ENCODE results near the gene DAB1. TPM values are rescaled to one million over a fixed set of nuclear protein-coding genes. Genes with fewer than 3 reads are reported as not detected.

Gene DAB1
- total and polyA plus RNA-seq, 2 of the 8 experiments (the other 6 are each of a cell fraction or from before 2014, with no cell fraction given) = 4.4 to 11.8 TPM

GRCh38 chr1:57222801-57223200 lies 201.1 kb downstream of the DAB1 start:
- DNase-seq (ENCODE audit: low read depth in 1 of 2, low spot score in 2 of 2) = no peak
- Histone ChIP-seq H3K4me1 (replicated peaks in 1 of 4; ENCODE audit: control insufficient read depth in 3 of 4, insufficient read depth in 4 of 4, low read length in 3 of 4) (peaks cover 0 to 3% (median 0%) of the 10 kb centered on the region in 4 experiments; a peak in 2 of 7 replicates), H2BK20ac (ENCODE audit: low read length) (no peak overlapping the region), H3K27me3 (replicated peaks in 1 of 4; ENCODE audit: control insufficient read depth in 3 of 4, extremely low read depth in 1 of 4, insufficient read depth in 3 of 4, low read length in 3 of 4) (no peaks in the 10 kb centered on the region), H2BK5ac (ENCODE audit: low read depth, low read length) (no peak overlapping the region), H2BK15ac (ENCODE audit: low read length) (no peak overlapping the region), H2BK12ac (ENCODE audit: low read depth, low read length) (no peak overlapping the region), H2AK5ac (ENCODE audit: low read depth, low read length) (no peak overlapping the region), H4K20me1 (replicated peaks in 1 of 2; ENCODE audit: control insufficient read depth in 1 of 2, insufficient read depth in 2 of 2, low read length in 2 of 2) (no peaks in the 10 kb centered on the region), H3K23ac (ENCODE audit: insufficient read length) (no peak overlapping the region), H3K9me3 (ENCODE audit: insufficient read depth in 2 of 2, low read depth in 1 of 2, low read length in 1 of 2) (no peaks in the 10 kb centered on the region), H3K4me3 (ENCODE audit: extremely low read depth in 1 of 4, insufficient read depth in 2 of 4, low read depth in 3 of 4, low read length in 4 of 4) (no peak overlapping the region), H4K5ac (ENCODE audit: insufficient read length, low read depth, low read length) (no peak overlapping the region), H4K91ac (replicated peaks; ENCODE audit: insufficient read length, low read length) (no peak overlapping the region), H3K9ac (replicated peaks in 1 of 4; ENCODE audit: extremely low read depth in 1 of 4, low read depth in 3 of 4, low read length in 3 of 4) (no peak overlapping the region), H3K27ac (ENCODE audit: low read depth, low read length) (no peak overlapping the region), H3K79me1 (ENCODE audit: low read depth, low read length) (no peaks in the 10 kb centered on the region), H3K36me3 (ENCODE audit: control insufficient read depth in 2 of 4, insufficient read depth in 4 of 4, low read length in 3 of 4) (no peaks in the 10 kb centered on the region), H4K8ac (ENCODE audit: extremely low read depth, insufficient read depth, low read length) (no peak overlapping the region), H3K4ac (replicated peaks; ENCODE audit: insufficient read length, low read depth, low read length) (no peak overlapping the region), H3K56ac (replicated peaks; ENCODE audit: insufficient read length, low read depth, low read length) (no peak overlapping the region), H2AFZ (ENCODE audit: low read length) (no peak overlapping the region), H3K14ac (ENCODE audit: insufficient read length) (no peak overlapping the region), H3K4me2 (ENCODE audit: insufficient read depth in 1 of 2, low read depth in 2 of 2, low read length in 2 of 2) (no peak overlapping the region), H3K79me2 (ENCODE audit: control insufficient read depth in 1 of 2, insufficient read depth in 2 of 2, low read length in 2 of 2) (no peaks in the 10 kb centered on the region), H3K18ac (ENCODE audit: extremely low read depth, low read length) (no peak overlapping the region), H3K23me2 (ENCODE audit: low read depth, low read length) (no peaks in the 10 kb centered on the region), H2BK120ac (replicated peaks; ENCODE audit: low read depth, low read length) (no peak overlapping the region)
- ChIA-PET POLR2A (ENCODE audit: partially characterized antibody) (no interaction called here), CTCF (ENCODE audit: partially characterized antibody) (no interaction called here)
- 91% methylated on average over 3 of the region's 3 CpGs; no CpG with 5 or more reads in 1 of the 2 experiments for WGBS, 2 experiments (ENCODE audit: extremely low coverage in 1 of 2, insufficient coverage in 1 of 2, insufficient read length in 1 of 2, insufficient replicate concordance in 2 of 2, low coverage in 1 of 2, low lambda C conversion rate in 2 of 2, missing lambda C conversion rate in 1 of 2)
- no peak for FAIRE-seq
- TF ChIP-seq SIX5 (IDR thresholded peaks at IDR 0.05; ENCODE audit: low read depth, low read length) (no peak), JUN (IDR thresholded peaks at IDR 0.05; ENCODE audit: low read depth, low read length) (no peak), CREB1 (IDR thresholded peaks at IDR 0.05) (no peak), PHF8 (conservative IDR thresholded peaks at IDR 0.05; ENCODE audit: low read depth, low read length) (no peak), EP300 (IDR thresholded peaks at IDR 0.05; ENCODE audit: borderline replicate concordance in 1 of 2, low read depth in 2 of 2, low read length in 2 of 2) (no peak), JUND (IDR thresholded peaks at IDR 0.05; ENCODE audit: low read length) (no peak), RBBP5 (IDR thresholded peaks at IDR 0.05; ENCODE audit: borderline replicate concordance, low read depth, low read length) (no peak), ATF3 (IDR thresholded peaks at IDR 0.05; ENCODE audit: insufficient read depth, low read depth, low read length) (no peak), MAX (IDR thresholded peaks at IDR 0.05) (no peak), CBX8 (IDR thresholded peaks at IDR 0.05; ENCODE audit: borderline replicate concordance, low read depth, low read length) (no peak), SP4 (IDR thresholded peaks at IDR 0.05; ENCODE audit: low read length) (no peak), SRF (IDR thresholded peaks at IDR 0.05; ENCODE audit: low read depth, low read length) (no peak), CEBPB (IDR thresholded peaks at IDR 0.05; ENCODE audit: low read depth, low read length) (no peak), TAF7 (optimal IDR thresholded peaks at IDR 0.05; ENCODE audit: borderline replicate concordance, low read depth, low read length) (no peak), KDM5A (IDR thresholded peaks at IDR 0.05; ENCODE audit: low read length) (no peak)

All from H1 (cell line).